ENCODE data around the gene NR6A1. TPM values are rescaled to one million over a fixed set of nuclear protein-coding genes. Genes with fewer than 3 reads are reported as not detected.

NR6A1 gene
- total and polyA plus RNA-seq, 2 experiments from 2014 or later: 44.2 to 139 TPM

GRCh38 chr9:124786881-124787573 lies 15.9 kb upstream of the NR6A1 start:
- no peaks in the 10 kb centered on the region for H3K36me3 ChIP-seq (ENCODE audit: insufficient read depth)
- no peak overlapping the region for H3K4me2 ChIP-seq
- no peaks in the 10 kb centered on the region for H4K20me1 ChIP-seq (replicated peaks; ENCODE audit: insufficient read depth)
- Mint-ChIP-seq H3K9me3 (no peaks in the 10 kb centered on the region), H3K27ac (no peak overlapping the region), H3K36me3 (ENCODE audit: low read depth) (no peaks in the 10 kb centered on the region), H3K27me3 (ENCODE audit: insufficient read depth, low read depth, poor library complexity) (peaks cover 4% of the 10 kb centered on the region), H3K4me3 (no peak overlapping the region), H3K4me1 (no peaks in the 10 kb centered on the region)
- H3F3A ChIP-seq (replicated peaks; ENCODE audit: low read depth): no peaks in the 10 kb centered on the region
- ATAC-seq (no peak), DNase-seq (ENCODE audit: low spot score) (no peak)
- no peak overlapping the region for H3K27ac ChIP-seq (ENCODE audit: low read depth)
- H2AFZ ChIP-seq: no peak overlapping the region
- no peak overlapping the region for H3K4me3 ChIP-seq
- H3K27me3 ChIP-seq (ENCODE audit: insufficient read depth): no peaks in the 10 kb centered on the region
- no peaks in the 10 kb centered on the region for H3K9me2 ChIP-seq (ENCODE audit: insufficient read depth)
- no peaks in the 10 kb centered on the region for H3K4me1 ChIP-seq (ENCODE audit: insufficient read depth)
- no peaks in the 10 kb centered on the region for H3K79me2 ChIP-seq (replicated peaks; ENCODE audit: insufficient read depth)
- TF ChIP-seq CREB1 (CRISPR knock-in tag; IDR thresholded peaks at IDR 0.05; ENCODE audit: low read depth) (no peak), ZNF331 (CRISPR knock-in tag; IDR thresholded peaks at IDR 0.05; ENCODE audit: low read depth) (no peak), EZH2 (IDR thresholded peaks at IDR 0.05; ENCODE audit: low read depth, unreplicated experiment) (no peak)

- Histone ChIP-seq H3K4me3 (no peak overlapping the region), H3K36me3 (ENCODE audit: insufficient read depth) (no peaks in the 10 kb centered on the region), H3K4me2 (no peak overlapping the region), H3K27me3 (ENCODE audit: insufficient read depth) (no peaks in the 10 kb centered on the region), H3K27ac (ENCODE audit: low read depth) (no peak overlapping the region), H4K20me1 (replicated peaks; ENCODE audit: insufficient read depth) (no peaks in the 10 kb centered on the region), H3K9me2 (ENCODE audit: insufficient read depth) (no peaks in the 10 kb centered on the region), H3K4me1 (ENCODE audit: insufficient read depth) (peaks cover 7% of the 10 kb centered on the region; the same call in 1 of the 2 replicates), H3K79me2 (replicated peaks; ENCODE audit: insufficient read depth) (no peaks in the 10 kb centered on the region), H3F3A (replicated peaks; ENCODE audit: low read depth) (no peaks in the 10 kb centered on the region), H2AFZ (no peak overlapping the region)
- Mint-ChIP-seq H3K4me3 (no peak overlapping the region), H3K9me3 (no peaks in the 10 kb centered on the region), H3K4me1 (peaks cover 13% of the 10 kb centered on the region), H3K36me3 (ENCODE audit: low read depth) (no peaks in the 10 kb centered on the region; the same call in 2 of the 3 replicates), H3K27me3 (ENCODE audit: insufficient read depth, low read depth, poor library complexity) (peaks cover 7% of the 10 kb centered on the region), H3K27ac (no peak overlapping the region)
- DNase-seq (ENCODE audit: low spot score): no peak
- no peak for ATAC-seq
- no peak for TF ChIP-seq POLR2AphosphoS5 (IDR thresholded peaks at IDR 0.05; ENCODE audit: low read depth)
- TF ChIP-seq JUNB (IDR thresholded peaks at IDR 0.05; ENCODE audit: unreplicated experiment): no peak
- no peak for TF ChIP-seq ETS1 (IDR thresholded peaks at IDR 0.05)
- no peak for TF ChIP-seq CREB1 (CRISPR knock-in tag; IDR thresholded peaks at IDR 0.05; ENCODE audit: low read depth)
- TF ChIP-seq ZNF331 (CRISPR knock-in tag; IDR thresholded peaks at IDR 0.05; ENCODE audit: low read depth): no peak
- no peak for TF ChIP-seq EZH2phosphoT487 (IDR thresholded peaks at IDR 0.05; ENCODE audit: unreplicated experiment)
- no peak for TF ChIP-seq NANOG (IDR thresholded peaks at IDR 0.05; ENCODE audit: borderline replicate concordance)
- no peak for TF ChIP-seq CTCF (conservative IDR thresholded peaks at IDR 0.05; ENCODE audit: low read depth in 2 of 2)
- no peak for TF ChIP-seq ZNF462 (CRISPR knock-in tag; IDR thresholded peaks at IDR 0.05)
- no peak for TF ChIP-seq STAT1 (IDR thresholded peaks at IDR 0.05; ENCODE audit: unreplicated experiment)
Measured at GRCh38 chr9:124784509-124784908, 13.4 kb upstream of the NR6A1 start.
